Stimulated activated CD8-positive, alpha-beta memory T cell treated with anti-CD3 and anti-CD28 coated beads, Interleukin-4, amount 100 ng/mL, for 1 hour (primary cell): ENCODE data around the gene PTPRK.
"Not testable (repeated sequence)": the region's sequence is repeated elsewhere in the genome, so short reads cannot be mapped to it uniquely, and the experiment has no call there.

Experiments used
- DNase-seq, 2 donors: peaks; one replicate each; pipeline ENCODE4 v3.0.0-alpha.2; 2020; ENCODE audit warnings: low read depth in 2 of 2, low spot score in 1 of 2

Gene PTPRK

GRCh38 chr6:127937747-127938146 is 582.7 kb downstream of the PTPRK start:
- DNase-seq: no peak

DNA sequence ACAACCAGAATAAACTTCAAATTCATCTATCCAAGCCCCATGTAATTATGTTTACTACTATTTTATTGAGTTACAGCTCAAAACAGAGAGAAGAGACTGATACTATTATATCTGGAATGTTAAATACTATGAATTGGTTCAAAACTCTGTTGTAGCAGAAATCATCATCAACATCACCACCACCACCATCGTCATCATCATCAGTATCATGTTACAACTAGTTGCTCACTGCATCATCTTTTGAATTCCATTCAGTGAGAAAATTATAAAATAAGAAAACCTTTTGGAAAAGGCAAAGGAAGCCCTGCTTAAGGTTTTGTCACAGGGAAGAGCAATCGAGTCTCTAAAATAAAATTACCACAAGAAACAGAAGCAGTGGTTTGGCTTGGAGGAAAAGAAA is 583.3 kb downstream of the PTPRK start:
- DNase-seq: no peak

- DNase-seq: no peak
Measured at GRCh38 chr6:127934956-127935355, 585.4 kb downstream of the PTPRK start.

GRCh38 chr6:127933852-127934840 is 586.3 kb downstream of the PTPRK start:
- no peak for DNase-seq

DNA sequence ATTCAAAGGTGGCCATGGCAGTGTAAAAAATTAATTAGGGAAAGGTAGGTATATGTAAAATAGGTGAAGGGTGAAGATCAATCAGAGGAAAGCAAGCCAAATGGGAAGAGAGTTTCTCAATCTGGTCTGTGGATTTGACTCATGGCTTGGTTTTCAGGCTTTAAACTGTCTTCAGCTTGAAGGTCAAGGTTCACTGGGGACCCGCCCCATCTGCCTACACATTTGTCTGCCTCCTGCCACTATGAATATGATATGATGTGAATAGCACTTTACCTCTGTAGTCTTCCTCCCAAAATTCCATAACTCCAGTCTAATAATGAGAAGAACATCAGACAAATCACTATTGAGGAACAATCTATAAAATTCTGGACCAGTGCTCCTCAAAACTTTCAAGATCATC is 587.3 kb downstream of the PTPRK start:
- DNase-seq: no peak

DNA sequence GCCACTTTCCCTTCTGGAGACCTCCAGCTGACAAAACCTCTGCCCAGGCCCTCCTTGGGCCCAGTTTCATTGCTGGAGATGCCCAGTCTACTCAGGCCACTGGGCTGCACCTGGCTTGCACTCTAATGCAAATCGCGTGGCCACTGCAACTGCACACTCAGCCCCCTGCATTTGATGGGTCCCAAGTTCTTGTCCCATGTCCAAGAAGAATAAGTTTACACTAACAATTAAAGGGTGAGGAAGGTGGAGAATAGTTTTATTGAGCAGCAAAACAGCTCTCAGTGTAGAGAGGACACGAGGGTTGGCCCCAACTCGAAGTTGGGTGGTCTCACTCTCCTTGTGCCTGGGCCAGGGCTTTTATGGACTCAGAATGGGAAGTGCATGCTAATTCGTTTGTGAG is 587.7 kb downstream of the PTPRK start:
- no peak for DNase-seq

DNA sequence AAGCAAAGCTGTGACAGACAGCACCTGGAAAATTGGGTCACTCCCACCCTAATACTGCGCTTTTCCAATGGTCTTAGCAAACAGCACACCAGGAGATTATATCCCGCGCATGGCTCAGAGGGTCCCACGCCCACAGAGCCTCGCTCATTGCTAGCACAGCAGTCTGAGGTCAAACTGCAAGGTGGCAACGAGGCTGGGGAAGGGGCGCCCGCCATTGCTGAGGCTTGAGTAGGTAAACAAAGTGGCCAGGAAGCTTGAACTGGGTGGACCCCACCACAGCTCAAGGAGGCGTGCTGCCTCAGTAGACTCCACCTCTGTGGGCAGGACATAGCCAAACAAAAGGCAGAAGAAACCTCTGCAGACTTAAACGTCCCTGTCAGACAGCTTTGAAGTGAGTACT is 594.0 kb downstream of the PTPRK start:
- DNase-seq: not testable (repeated sequence)

GRCh38 chr6:127924440-127924839 is 596.0 kb downstream of the PTPRK start:
- no peak for DNase-seq

DNA sequence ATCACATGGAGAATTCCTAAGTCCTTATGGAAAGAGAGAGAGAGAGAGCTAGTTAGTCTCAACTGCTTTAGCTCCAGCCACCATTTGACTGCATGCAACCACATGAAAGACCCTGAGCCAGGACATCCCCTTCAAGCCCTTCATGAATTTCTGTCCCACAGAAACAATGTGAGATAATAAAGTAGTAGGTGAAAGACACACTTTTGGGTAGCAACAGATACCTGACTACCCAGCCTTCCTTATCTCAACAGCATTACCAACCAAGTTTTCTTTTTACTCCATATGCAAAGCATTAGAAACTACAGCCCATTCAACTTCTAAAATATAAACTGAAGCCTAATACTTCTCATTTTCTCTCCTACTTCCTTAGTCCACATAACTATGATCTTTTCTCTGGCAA is 596.4 kb downstream of the PTPRK start:
- no peak for DNase-seq

GRCh38 chr6:127923135-127923534 is 597.3 kb downstream of the PTPRK start:
- no peak for DNase-seq

DNA sequence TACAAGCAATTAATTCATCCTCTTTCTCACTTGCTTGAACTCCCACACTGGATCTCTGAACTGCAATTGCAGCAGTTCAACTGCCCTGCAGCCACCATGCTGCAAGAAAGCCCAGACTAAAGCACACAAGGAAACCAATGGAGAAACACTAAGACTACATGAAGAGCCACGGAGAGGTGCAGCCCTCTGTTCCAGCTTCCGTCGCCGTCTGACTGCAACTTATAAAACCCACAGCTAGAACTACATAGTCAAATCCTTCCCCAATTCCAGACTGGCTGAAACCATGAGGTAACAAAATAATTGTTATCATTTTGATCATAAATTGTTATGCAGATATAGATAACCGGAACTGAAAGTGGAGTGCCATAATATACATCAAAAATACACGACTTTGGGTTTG is 598.4 kb downstream of the PTPRK start:
- DNase-seq: no peak

- no peak for DNase-seq
Measured at GRCh38 chr6:127920804-127921203, 599.6 kb downstream of the PTPRK start.
